Measurements from ENCODE around the gene PPM1L.

Gene PPM1L

DNA sequence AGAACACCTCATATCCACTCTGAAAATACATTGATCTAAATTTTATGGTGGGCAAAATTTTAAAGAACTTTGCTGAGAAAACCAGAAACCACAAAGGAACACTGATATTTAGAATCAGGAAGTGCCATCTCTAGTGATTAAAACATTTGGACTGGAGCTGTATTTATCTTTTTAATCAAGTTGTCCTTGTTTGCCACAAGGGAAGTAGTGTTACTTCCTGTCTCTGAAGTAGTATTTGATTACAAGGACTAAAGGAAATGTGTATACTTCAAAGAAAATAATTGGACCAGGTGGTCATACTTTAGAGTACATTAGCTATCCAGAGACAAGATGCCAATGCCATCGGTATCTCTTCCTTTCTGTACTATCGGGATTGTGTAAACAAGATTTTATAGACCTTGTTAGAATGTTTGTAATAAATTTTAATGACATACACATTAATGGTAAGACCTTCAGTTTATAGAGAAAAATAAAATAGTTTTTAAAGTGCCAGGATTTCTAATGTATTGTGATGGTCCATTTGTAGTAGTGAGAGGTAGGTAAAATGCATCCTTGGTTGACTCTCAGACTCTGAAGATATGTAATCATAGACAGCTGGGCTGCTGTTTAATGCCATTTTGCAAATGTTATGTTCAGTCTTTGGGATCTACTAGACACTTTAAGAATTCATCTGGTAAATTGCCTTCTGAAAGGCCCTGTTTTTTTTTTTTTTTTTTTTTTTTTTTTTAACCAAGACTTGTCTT lies 217.2 kb downstream of the PPM1L start:
- Histone ChIP-seq H3K27ac (replicated peaks) (no peak overlapping the region), H3K4me3 (replicated peaks; ENCODE audit: insufficient read depth, low read length) (no peak overlapping the region), H3K27me3 (ENCODE audit: insufficient read depth, poor library complexity, severe bottlenecking) (no peaks in the 10 kb centered on the region)
- no peak for DNase-seq (ENCODE audit: low read depth in 1 of 2, low spot score in 1 of 2)
- no peak for TF ChIP-seq GABPA (IDR thresholded peaks at IDR 0.05; ENCODE audit: low read depth)
- TF ChIP-seq SPI1 (IDR thresholded peaks at IDR 0.05; ENCODE audit: borderline replicate concordance, low read depth) = peak; percentile 61
- TF ChIP-seq, protein P1, sequence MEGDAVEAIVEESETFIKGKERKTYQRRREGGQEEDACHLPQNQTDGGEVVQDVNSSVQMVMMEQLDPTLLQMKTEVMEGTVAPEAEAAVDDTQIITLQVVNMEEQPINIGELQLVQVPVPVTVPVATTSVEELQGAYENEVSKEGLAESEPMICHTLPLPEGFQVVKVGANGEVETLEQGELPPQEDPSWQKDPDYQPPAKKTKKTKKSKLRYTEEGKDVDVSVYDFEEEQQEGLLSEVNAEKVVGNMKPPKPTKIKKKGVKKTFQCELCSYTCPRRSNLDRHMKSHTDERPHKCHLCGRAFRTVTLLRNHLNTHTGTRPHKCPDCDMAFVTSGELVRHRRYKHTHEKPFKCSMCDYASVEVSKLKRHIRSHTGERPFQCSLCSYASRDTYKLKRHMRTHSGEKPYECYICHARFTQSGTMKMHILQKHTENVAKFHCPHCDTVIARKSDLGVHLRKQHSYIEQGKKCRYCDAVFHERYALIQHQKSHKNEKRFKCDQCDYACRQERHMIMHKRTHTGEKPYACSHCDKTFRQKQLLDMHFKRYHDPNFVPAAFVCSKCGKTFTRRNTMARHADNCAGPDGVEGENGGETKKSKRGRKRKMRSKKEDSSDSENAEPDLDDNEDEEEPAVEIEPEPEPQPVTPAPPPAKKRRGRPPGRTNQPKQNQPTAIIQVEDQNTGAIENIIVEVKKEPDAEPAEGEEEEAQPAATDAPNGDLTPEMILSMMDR (IDR thresholded peaks at IDR 0.05; ENCODE audit: insufficient read depth, low read length) = no peak
- no peak for TF ChIP-seq POLR2AphosphoS5 (IDR thresholded peaks at IDR 0.05; ENCODE audit: low read depth)
- TF ChIP-seq, protein P2, sequence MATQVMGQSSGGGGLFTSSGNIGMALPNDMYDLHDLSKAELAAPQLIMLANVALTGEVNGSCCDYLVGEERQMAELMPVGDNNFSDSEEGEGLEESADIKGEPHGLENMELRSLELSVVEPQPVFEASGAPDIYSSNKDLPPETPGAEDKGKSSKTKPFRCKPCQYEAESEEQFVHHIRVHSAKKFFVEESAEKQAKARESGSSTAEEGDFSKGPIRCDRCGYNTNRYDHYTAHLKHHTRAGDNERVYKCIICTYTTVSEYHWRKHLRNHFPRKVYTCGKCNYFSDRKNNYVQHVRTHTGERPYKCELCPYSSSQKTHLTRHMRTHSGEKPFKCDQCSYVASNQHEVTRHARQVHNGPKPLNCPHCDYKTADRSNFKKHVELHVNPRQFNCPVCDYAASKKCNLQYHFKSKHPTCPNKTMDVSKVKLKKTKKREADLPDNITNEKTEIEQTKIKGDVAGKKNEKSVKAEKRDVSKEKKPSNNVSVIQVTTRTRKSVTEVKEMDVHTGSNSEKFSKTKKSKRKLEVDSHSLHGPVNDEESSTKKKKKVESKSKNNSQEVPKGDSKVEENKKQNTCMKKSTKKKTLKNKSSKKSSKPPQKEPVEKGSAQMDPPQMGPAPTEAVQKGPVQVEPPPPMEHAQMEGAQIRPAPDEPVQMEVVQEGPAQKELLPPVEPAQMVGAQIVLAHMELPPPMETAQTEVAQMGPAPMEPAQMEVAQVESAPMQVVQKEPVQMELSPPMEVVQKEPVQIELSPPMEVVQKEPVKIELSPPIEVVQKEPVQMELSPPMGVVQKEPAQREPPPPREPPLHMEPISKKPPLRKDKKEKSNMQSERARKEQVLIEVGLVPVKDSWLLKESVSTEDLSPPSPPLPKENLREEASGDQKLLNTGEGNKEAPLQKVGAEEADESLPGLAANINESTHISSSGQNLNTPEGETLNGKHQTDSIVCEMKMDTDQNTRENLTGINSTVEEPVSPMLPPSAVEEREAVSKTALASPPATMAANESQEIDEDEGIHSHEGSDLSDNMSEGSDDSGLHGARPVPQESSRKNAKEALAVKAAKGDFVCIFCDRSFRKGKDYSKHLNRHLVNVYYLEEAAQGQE (IDR thresholded peaks at IDR 0.05; ENCODE audit: insufficient replicate concordance, low read depth) = no peak

DNA sequence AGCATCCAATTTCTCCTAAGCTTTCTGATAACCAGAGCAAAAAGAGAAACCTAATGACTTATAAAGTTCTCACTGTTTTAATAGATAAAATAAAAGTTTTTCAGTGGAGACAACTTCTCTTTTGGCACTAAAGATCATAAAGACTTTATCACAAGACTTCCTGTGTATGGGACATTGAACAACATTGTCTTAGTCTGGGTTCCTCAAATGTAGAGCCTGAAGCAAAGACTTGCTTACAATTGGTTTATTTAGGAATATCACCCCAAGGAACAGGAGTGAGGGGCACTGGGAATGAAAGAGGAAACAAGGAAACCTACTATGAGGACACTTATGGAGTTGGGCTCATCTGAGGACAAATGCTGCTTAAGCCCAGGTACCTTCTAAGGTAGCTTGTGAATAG lies 221.7 kb downstream of the PPM1L start:
- peak; percentile 2; the same call in 1 of the 2 replicates for TF ChIP-seq SPI1 (IDR thresholded peaks at IDR 0.05; ENCODE audit: borderline replicate concordance, low read depth)
- TF ChIP-seq, protein P2 (IDR thresholded peaks at IDR 0.05; ENCODE audit: insufficient replicate concordance, low read depth) = no peak
- no peak for DNase-seq (ENCODE audit: low read depth in 1 of 2, low spot score in 1 of 2)

DNA sequence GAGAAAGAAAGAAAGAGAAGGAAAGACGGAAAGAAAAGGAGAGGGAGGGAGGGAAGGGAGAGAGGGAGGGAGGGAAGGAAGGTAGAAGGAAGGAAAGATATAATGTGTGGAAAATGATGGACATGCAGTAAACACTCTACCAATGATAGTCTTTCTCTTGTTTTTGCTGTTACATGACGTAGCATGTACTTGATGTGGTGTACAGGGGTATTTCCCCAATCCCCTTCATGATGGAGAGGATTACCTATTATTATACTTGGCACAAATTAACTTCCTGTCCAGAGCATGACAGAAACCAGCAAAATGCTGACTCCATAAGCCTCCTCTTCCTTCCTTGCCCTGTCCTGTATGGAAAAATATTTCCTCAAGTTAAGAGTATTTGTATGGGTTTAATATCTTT lies 224.7 kb downstream of the PPM1L start:
- no peaks in the 10 kb centered on the region for H3K27me3 ChIP-seq (ENCODE audit: insufficient read depth, poor library complexity, severe bottlenecking)
- no peak overlapping the region for H3K4me3 ChIP-seq (replicated peaks; ENCODE audit: insufficient read depth, low read length)
- no peak for TF ChIP-seq SPI1 (IDR thresholded peaks at IDR 0.05; ENCODE audit: borderline replicate concordance, low read depth)
- no peak for TF ChIP-seq POLR2AphosphoS5 (IDR thresholded peaks at IDR 0.05; ENCODE audit: low read depth)
- TF ChIP-seq GABPA (IDR thresholded peaks at IDR 0.05; ENCODE audit: low read depth) = no peak
- H3K27ac ChIP-seq (replicated peaks) = peak overlapping the region; percentile 53
- no peak for DNase-seq (ENCODE audit: low read depth in 1 of 2, low spot score in 1 of 2)

More for the DNA sequence above, 221.7 kb downstream of the PPM1L start:
- H3K27ac ChIP-seq (replicated peaks) = no peak overlapping the region
- H3K4me3 ChIP-seq (replicated peaks; ENCODE audit: insufficient read depth, low read length) = no peak overlapping the region
- H3K27me3 ChIP-seq (ENCODE audit: insufficient read depth, poor library complexity, severe bottlenecking) = no peaks in the 10 kb centered on the region

DNA sequence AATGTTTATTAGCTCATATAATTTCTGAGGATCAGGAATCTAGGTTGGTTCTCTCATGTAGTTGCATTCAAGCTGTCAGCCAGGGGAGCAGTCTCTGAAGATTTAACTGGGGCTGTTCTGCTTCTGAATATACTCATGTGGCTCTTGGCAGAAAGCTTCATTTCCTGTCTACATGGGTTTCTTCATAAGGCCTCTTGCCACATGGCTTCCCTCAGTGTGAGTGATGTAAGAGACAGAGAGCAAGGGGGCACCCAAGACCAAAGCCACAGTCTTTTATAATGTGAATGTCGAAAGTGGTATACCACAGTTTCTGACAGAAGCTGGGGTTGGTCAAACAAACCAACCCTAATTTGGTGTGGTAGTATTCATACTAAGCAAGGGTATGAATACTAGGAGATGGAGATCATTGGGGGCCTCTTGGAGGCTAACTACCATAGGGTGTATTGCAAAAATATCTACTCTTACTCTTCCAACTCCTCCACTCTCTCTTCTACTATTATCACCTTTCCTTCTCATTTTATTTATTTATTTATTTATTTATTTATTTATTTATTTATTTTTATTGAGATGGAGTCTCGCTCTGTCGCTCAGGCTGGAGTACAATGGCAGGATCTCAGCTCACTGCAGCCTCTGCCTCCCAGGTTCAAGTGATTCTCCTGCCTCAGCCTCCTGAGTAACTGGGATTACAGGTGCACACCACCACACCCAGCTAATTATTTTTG lies 225.3 kb downstream of the PPM1L start:
- Histone ChIP-seq H3K27me3 (ENCODE audit: insufficient read depth, poor library complexity, severe bottlenecking) (no peaks in the 10 kb centered on the region), H3K27ac (replicated peaks) (peak overlapping the region; percentile 53), H3K4me3 (replicated peaks; ENCODE audit: insufficient read depth, low read length) (no peak overlapping the region)
- TF ChIP-seq, protein P2 (IDR thresholded peaks at IDR 0.05; ENCODE audit: insufficient replicate concordance, low read depth) = peak; percentile 47
- TF ChIP-seq, protein P1 (IDR thresholded peaks at IDR 0.05; ENCODE audit: insufficient read depth, low read length) = no peak
- peak; percentile 46 for TF ChIP-seq GABPA (IDR thresholded peaks at IDR 0.05; ENCODE audit: low read depth)
- TF ChIP-seq POLR2AphosphoS5 (IDR thresholded peaks at IDR 0.05; ENCODE audit: low read depth) = peak; percentile 93
- no peak for TF ChIP-seq SPI1 (IDR thresholded peaks at IDR 0.05; ENCODE audit: borderline replicate concordance, low read depth)
- DNase-seq (ENCODE audit: low read depth in 1 of 2, low spot score in 1 of 2) = peak; percentile 92 to 97
